ENCODE data around the gene CAMP. TPM values are rescaled to one million over a fixed set of nuclear protein-coding genes. Genes with fewer than 3 reads are reported as not detected.

The CAMP gene
- total RNA-seq, 1 experiment from 2014 or later: not detected

GRCh38 chr3:48218537-48218936 is 4.8 kb upstream of the CAMP start:
- H3K9me3 Mint-ChIP-seq (ENCODE audit: low read depth, unreplicated experiment): no peaks in the 10 kb centered on the region
- H3K36me3 Mint-ChIP-seq (ENCODE audit: insufficient read depth, unreplicated experiment): peaks cover 6% of the 10 kb centered on the region
- BruUV-seq (replicated peaks): no TSS peak
- TF ChIP-seq CTCF (IDR thresholded peaks at IDR 0.05; ENCODE audit: unreplicated experiment): no peak
- no peak for DNase-seq
- H3K4me1 Mint-ChIP-seq (ENCODE audit: low read depth, unreplicated experiment): peaks cover 11% of the 10 kb centered on the region
- H3K27ac Mint-ChIP-seq (ENCODE audit: unreplicated experiment): no peak overlapping the region
- CTCF ChIA-PET: no interaction called here
- no peak overlapping the region for H3K4me3 Mint-ChIP-seq (ENCODE audit: low read depth, unreplicated experiment)
- peaks cover 11% of the 10 kb centered on the region for H3K27me3 Mint-ChIP-seq (ENCODE audit: unreplicated experiment)
- intact Hi-C loops (cut with micrococcal nuclease; ENCODE audit: unreplicated experiment): no loop called here

- TF ChIP-seq CTCF (IDR thresholded peaks at IDR 0.05; ENCODE audit: unreplicated experiment): no peak
- no peak for DNase-seq
- Mint-ChIP-seq H3K4me1 (ENCODE audit: low read depth, unreplicated experiment) (peaks cover 16% of the 10 kb centered on the region), H3K4me3 (ENCODE audit: low read depth, unreplicated experiment) (no peak overlapping the region), H3K9me3 (ENCODE audit: low read depth, unreplicated experiment) (no peaks in the 10 kb centered on the region), H3K27me3 (ENCODE audit: unreplicated experiment) (peaks cover 11% of the 10 kb centered on the region), H3K36me3 (ENCODE audit: insufficient read depth, unreplicated experiment) (peaks cover 6% of the 10 kb centered on the region), H3K27ac (ENCODE audit: unreplicated experiment) (no peak overlapping the region)
- CTCF ChIA-PET: interaction anchor here (0.6 kb wide), 1 partner anchor 151 kb away, joined by 3 read pairs; no protein-coding TSS in a partner anchor
- no TSS peak for BruUV-seq (replicated peaks)
- intact Hi-C loops (cut with micrococcal nuclease; ENCODE audit: unreplicated experiment): no loop called here
Observed at GRCh38 chr3:48219543-48219942, 3.8 kb upstream of the CAMP start.

GRCh38 chr3:48220746-48221145 is 2.5 kb upstream of the CAMP start:
- peaks cover 7% of the 10 kb centered on the region for H3K27me3 Mint-ChIP-seq (ENCODE audit: unreplicated experiment)
- no peak for DNase-seq
- no peak for TF ChIP-seq CTCF (IDR thresholded peaks at IDR 0.05; ENCODE audit: unreplicated experiment)
- H3K4me1 Mint-ChIP-seq (ENCODE audit: low read depth, unreplicated experiment): peaks cover 16% of the 10 kb centered on the region
- no peak overlapping the region for H3K27ac Mint-ChIP-seq (ENCODE audit: unreplicated experiment)
- H3K36me3 Mint-ChIP-seq (ENCODE audit: insufficient read depth, unreplicated experiment): peaks cover 6% of the 10 kb centered on the region
- intact Hi-C loops (cut with micrococcal nuclease; ENCODE audit: unreplicated experiment): no loop called here
- no TSS peak for BruUV-seq (replicated peaks)
- CTCF ChIA-PET: interaction anchor here (0.6 kb wide), 1 partner anchor 15 kb away, joined by 5 read pairs; no protein-coding TSS in a partner anchor
- no peaks in the 10 kb centered on the region for H3K9me3 Mint-ChIP-seq (ENCODE audit: low read depth, unreplicated experiment)
- H3K4me3 Mint-ChIP-seq (ENCODE audit: low read depth, unreplicated experiment): no peak overlapping the region

DNA sequence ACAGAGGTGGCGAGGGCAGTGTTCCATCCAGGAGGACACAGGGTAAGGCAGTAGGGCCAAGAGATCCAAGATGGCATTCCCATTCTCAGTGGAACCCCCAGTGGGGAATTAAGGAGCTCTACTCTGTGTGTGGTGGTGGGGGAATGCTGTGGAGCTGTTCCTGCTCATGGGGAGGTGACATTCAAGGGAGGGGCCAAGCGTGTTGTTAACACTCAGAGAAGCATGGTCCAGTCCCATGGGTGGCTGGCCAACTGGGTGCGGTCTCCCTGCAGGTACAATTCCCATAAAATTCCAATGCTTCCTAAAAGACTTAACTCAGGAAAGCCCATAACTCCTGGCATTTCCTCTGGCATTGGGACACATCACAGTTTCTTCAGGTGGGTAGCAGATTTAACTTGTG is 2.3 kb downstream of the CAMP start:
- Mint-ChIP-seq H3K4me3 (ENCODE audit: low read depth, unreplicated experiment) (no peak overlapping the region), H3K27ac (ENCODE audit: unreplicated experiment) (no peak overlapping the region), H3K9me3 (ENCODE audit: low read depth, unreplicated experiment) (no peaks in the 10 kb centered on the region), H3K36me3 (ENCODE audit: insufficient read depth, unreplicated experiment) (peaks cover 6% of the 10 kb centered on the region), H3K27me3 (ENCODE audit: unreplicated experiment) (no peaks in the 10 kb centered on the region), H3K4me1 (ENCODE audit: low read depth, unreplicated experiment) (peaks cover 16% of the 10 kb centered on the region)
- BruUV-seq (replicated peaks): no TSS peak
- no peak for TF ChIP-seq CTCF (IDR thresholded peaks at IDR 0.05; ENCODE audit: unreplicated experiment)
- intact Hi-C loops (cut with micrococcal nuclease; ENCODE audit: unreplicated experiment): no loop called here
- CTCF ChIA-PET: interaction anchor here (0.5 to 0.8 kb wide), 3 partner anchors 15 to 43 kb away, joined by 3 to 4 read pairs (median 3); partner anchors contain the start of gene ZNF589
- no peak for DNase-seq

All from Calu3 (cell line).